ENCODE measurements around the gene ZSCAN5B. TPM values are rescaled to one million over a fixed set of nuclear protein-coding genes. Genes with fewer than 3 reads are reported as not detected.
"Not testable (repeated sequence)": the region's sequence is repeated elsewhere in the genome, so short reads cannot be mapped to it uniquely, and the experiment has no call there.

Gene ZSCAN5B
- total RNA-seq, 1 donor from 2014 or later = not detected

DNA sequence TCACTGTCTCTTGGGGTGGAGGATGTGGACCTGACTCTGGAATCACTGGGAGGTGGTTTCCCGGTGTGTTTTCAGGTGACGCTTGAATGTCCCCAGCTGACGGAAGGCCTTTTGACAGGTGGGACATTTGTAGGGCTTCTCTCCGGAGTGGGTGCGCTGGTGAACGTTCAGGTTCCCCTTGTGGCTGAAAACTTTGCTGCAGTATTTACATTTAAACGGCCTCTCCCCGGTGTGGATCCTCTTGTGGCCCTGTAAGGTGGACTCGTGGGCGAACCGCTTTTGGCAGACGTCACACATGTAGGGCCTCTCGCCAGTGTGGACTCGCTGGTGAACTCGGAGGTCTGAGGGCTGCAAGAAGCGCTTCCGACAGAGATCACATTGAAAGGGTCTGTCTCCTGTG lies 7.8 kb downstream of the ZSCAN5B start:
- intact Hi-C loops (cut with DNase I) = loop anchor here (10.0 kb wide), 1 partner anchor 1525 kb away; no protein-coding TSS in a partner anchor
- ATAC-seq (no peak), DNase-seq (ENCODE audit: low spot score) (no peak)

DNA sequence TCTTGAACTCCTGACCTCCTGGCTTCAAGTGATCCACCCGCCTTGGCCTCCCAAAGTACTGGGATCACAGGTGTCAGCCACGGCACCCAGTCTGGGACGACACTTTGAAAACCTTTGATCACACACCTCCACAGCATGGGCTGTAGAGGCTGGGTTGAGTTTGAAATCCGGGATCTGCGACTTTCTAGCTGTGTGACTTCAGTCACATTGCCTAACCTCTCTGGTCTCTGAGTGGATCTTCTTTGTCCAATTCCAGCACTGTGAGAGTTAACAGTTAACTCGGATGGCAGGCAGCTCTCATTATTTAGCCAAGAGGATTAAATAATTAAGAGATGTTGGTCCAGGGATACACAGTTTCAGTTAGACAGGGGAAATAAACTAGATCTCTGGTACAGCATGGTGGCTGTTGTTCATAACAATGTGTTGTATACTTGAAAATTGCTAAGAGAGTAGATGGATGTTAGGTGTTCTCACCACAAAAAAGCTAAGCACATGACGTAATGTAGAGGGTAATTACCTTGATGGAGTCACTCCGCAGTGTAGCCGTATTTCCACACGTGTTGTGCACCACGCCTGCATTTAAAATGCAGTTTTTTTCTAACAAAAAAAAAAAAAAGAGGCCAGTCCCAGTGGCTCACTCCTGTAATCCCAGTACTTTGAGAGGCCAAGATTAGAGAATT lies 19.9 kb downstream of the ZSCAN5B start:
- ATAC-seq (no peak), DNase-seq (ENCODE audit: low spot score) (no peak)
- intact Hi-C loops (cut with DNase I) = no loop called here

GRCh38 chr19:56176881-56177280 lies 20.7 kb downstream of the ZSCAN5B start:
- intact Hi-C loops (cut with DNase I) = no loop called here
- DNase-seq (ENCODE audit: low spot score) = no peak
- ATAC-seq = no peak

DNA sequence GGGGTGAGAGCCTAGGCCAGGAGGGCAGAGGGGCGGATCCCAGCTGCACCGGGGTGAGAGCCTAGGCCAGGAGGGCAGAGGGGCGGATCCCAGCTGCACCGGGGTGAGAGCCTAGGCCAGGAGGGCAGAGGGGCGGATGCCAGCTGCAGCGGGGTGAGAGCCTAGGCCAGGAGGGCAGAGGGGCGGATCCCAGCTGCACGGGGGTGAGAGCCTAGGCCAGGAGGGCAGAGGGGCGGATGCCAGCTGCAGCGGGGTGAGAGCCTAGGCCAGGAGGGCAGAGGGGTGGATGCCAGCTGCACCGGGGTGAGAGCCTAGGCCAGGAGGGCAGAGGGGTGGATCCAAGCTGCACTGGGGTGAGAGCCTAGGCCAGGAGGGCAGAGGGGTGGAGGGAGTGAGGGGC lies 21.3 kb downstream of the ZSCAN5B start:
- ATAC-seq; DNase-seq (ENCODE audit: low spot score); intact Hi-C loops (cut with DNase I): not testable (repeated sequence)

DNA sequence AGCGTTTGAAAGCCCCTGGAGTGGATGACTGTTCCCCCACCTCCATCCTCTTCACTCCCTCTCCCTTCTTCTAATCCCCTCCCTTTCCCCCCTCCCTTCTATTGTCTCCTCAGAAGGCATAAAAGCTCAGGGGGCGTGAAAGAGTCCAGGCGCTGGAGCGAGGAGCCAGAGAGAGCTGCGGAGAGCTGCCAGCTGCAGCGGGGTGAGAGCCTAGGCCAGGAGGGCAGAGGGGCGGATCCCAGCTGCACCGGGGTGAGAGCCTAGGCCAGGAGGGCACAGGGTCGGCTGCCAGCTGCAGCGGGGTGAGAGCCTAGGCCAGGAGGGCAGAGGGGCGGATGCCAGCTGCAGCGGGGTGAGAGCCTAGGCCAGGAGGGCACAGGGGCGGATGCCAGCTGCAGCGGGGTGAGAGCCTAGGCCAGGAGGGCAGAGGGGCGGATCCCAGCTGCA lies 21.7 kb downstream of the ZSCAN5B start, which contains the start of gene GALP:
TSS of gene GALP (plus strand) at position 148 of the 447 bp plus-strand sequence. CDS start 1,101 bp downstream, outside the sequence.
- DNase-seq (ENCODE audit: low spot score); ATAC-seq; intact Hi-C loops (cut with DNase I): not testable (repeated sequence)

- DNase-seq (ENCODE audit: low spot score) (no peak), ATAC-seq (no peak)
- intact Hi-C loops (cut with DNase I) = no loop called here
These were observed 23.0 kb downstream of the ZSCAN5B start for GRCh38 chr19:56174550-56174949.

DNA sequence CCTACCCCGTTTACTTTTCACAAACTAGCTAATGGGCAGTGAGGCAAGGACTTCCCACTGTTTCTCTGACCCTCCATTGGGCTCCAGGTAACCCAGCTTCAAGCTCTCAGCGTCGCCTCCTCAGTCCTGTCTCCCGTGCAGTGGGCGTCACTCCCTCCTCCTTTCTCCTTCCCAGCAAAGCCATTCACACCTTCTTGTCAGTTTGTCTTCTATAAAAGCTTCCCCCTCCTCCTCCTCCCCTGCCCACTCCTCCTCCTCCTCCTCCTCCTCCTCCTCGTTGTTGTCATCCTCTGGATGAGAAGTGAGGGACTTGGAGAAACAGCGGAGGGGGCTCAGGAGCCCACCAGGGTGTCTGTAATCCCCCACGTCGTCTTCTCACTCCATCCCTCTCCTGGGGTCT lies 23.5 kb downstream of the ZSCAN5B start:
- no peak for ATAC-seq
- DNase-seq (ENCODE audit: low spot score) = no peak
- intact Hi-C loops (cut with DNase I) = no loop called here

DNA sequence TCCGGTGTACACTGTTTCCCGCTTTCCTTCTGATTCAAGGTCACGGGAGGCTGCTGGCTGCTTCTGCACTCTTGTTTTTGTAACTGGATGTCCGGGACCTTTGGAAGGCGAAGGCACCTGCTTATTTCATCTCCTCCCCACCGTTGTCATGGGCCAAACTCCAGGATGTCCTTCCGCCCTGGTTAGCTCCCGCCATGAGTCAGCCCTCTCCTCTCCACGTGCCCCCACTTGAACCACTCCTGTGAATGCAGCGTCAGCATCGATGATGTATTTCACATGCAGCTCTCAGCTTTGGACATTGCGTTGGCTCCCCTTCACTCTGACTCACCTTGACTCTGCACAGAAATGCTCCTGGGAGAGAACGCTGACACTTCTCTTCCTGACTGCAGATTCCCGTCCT lies 27.3 kb downstream of the ZSCAN5B start:
- DNase-seq (ENCODE audit: low spot score) = no peak
- intact Hi-C loops (cut with DNase I) = no loop called here
- ATAC-seq = no peak

- DNase-seq (ENCODE audit: low spot score) (no peak), ATAC-seq (no peak)
- intact Hi-C loops (cut with DNase I) = no loop called here
These were observed 30.5 kb downstream of the ZSCAN5B start for GRCh38 chr19:56167064-56167578.

GRCh38 chr19:56163097-56163496 lies 34.5 kb downstream of the ZSCAN5B start:
- DNase-seq (ENCODE audit: low spot score) = no peak
- no peak for ATAC-seq
- intact Hi-C loops (cut with DNase I) = loop anchor here (5.0 kb wide), 1 partner anchor 81 kb away; no protein-coding TSS in a partner anchor

GRCh38 chr19:56162258-56162657 lies 35.3 kb downstream of the ZSCAN5B start:
- intact Hi-C loops (cut with DNase I) = loop anchor here (5.0 kb wide), 1 partner anchor 80 kb away; no protein-coding TSS in a partner anchor
- DNase-seq (ENCODE audit: low spot score) (no peak), ATAC-seq (no peak)

GRCh38 chr19:56161534-56161933 lies 36.0 kb downstream of the ZSCAN5B start:
- intact Hi-C loops (cut with DNase I) = loop anchor here (5.0 kb wide), 1 partner anchor 79 kb away; no protein-coding TSS in a partner anchor
- DNase-seq (ENCODE audit: low spot score) (no peak), ATAC-seq (no peak)

DNA sequence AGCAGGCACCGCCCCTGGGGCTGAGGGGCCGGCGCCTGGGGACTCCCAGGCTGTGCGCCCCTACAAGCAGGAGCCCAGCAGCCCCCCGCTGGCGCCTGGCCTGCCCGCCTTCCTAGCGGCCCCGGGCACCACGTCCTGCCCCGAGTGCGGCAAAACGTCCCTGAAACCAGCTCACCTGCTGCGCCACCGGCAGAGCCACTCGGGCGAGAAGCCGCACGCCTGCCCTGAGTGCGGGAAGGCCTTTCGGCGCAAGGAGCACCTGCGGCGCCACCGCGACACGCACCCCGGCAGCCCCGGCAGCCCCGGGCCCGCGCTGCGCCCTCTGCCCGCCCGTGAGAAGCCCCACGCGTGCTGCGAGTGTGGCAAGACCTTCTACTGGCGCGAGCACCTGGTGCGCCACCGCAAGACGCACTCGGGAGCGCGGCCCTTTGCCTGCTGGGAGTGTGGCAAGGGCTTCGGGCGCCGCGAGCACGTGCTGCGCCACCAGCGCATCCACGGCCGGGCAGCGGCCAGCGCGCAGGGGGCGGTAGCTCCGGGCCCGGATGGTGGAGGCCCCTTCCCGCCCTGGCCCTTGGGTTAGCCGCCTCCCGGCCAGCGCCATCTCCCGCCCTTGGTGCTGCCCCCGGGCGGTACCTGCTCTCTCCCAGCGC lies 37.8 kb downstream of the ZSCAN5B start:
- no peak for ATAC-seq
- no peak for DNase-seq (ENCODE audit: low spot score)
- intact Hi-C loops (cut with DNase I) = loop anchor here (5.0 kb wide), 1 partner anchor 77 kb away; no protein-coding TSS in a partner anchor

DNA sequence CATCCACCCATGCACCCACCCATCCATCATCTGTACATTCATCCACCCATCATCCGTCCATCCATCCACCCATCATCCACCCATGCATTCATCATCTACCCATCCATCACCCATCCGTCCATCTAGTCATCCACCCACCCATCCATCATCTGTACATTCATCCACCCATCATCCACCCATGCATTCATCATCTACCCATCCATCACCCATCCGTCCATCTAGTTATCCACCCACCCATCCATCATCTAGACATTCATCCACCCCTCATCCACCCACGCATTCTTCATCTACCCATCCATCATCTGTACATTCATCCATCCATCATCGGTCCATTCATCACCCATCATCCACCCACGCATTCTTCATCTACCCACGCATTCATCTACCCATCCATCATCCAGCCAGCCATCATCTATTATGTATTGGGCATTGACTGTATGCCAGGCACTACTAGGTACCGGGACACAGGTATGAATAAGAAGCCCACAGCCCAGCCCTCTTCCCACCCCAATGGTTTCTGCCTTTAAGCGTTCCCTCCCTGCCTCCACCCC lies 38.5 kb downstream of the ZSCAN5B start:
- intact Hi-C loops (cut with DNase I) = no loop called here
- DNase-seq (ENCODE audit: low spot score) = no peak
- no peak for ATAC-seq

GRCh38 chr19:56158170-56158757 lies 39.3 kb downstream of the ZSCAN5B start:
- ATAC-seq = no peak
- intact Hi-C loops (cut with DNase I) = no loop called here
- DNase-seq (ENCODE audit: low spot score) = no peak

DNA sequence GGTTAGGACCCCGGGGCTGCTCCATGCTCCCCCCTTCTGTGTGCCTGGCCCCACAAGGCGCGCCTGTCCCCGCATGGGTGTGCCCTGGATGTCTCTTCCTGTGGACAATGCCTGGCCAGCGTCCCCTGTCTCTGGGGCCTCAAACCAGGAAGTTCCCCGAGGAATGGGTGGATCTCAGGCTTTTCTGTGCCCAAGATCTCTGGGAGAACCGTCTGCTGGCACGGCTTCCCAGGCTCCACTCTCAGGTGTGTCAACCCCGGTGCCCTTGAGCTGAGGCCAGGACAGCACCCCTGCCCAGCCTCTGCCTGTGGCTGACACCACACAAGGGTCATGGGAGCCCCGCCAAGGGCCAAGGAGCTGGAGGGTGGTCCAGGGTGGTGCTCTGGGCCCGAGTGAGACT lies 40.8 kb downstream of the ZSCAN5B start:
- intact Hi-C loops (cut with DNase I) = no loop called here
- no peak for DNase-seq (ENCODE audit: low spot score)
- no peak for ATAC-seq

- ATAC-seq = peak; percentile 24
- intact Hi-C loops (cut with DNase I) = no loop called here
- DNase-seq (ENCODE audit: low spot score) = no peak
These were observed 42.4 kb downstream of the ZSCAN5B start for GRCh38 chr19:56155124-56155687.

GRCh38 chr19:56153507-56153906 lies 44.1 kb downstream of the ZSCAN5B start:
- intact Hi-C loops (cut with DNase I) = no loop called here

GRCh38 chr19:56152644-56153043 lies 44.9 kb downstream of the ZSCAN5B start:
- ATAC-seq = no peak
- intact Hi-C loops (cut with DNase I) = no loop called here
- DNase-seq (ENCODE audit: low spot score) = no peak

More at GRCh38 chr19:56153507-56153906, 44.1 kb downstream of the ZSCAN5B start:
- ATAC-seq (no peak), DNase-seq (ENCODE audit: low spot score) (no peak)

Measured in sciatic nerve (tissue), 2 donors.